IPS-18c (cell line): ENCODE data around the gene ACTA2.

ENCODE experiments used
- H3K4me3 ChIP-seq: 2 replicates; pipeline ENCODE4 v1.7.0; 2013; ENCODE audit warnings: low read depth, mild to moderate bottlenecking, low read length, moderate library complexity; ENCODE audit not compliant: insufficient read depth
- H3K9me3 ChIP-seq: one replicate; pipeline ENCODE4 v1.6.1; 2013; ENCODE audit warnings: mild to moderate bottlenecking, low read length, moderate library complexity; ENCODE audit not compliant: control insufficient read depth, insufficient read depth

Gene ACTA2

DNA sequence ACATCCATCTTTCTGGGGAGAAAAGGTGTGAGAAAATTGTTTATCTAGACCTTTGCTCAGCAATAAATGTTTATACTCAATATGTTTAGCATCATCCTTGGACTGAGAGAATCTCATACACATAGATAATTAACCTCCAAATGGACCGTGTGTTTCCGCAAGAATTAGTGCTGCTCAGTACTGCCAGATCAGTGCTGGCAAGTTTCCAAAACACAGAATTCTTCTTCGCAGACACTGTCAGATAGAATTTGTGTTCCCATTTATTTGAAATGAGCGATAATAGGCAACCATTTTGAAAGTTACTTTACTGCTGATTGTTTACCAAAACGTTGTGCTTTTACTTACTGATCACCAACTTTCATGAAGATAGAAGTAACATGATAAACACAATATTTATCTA is 38.8 kb downstream of the ACTA2 start:
- Histone ChIP-seq H3K4me3 (no peak overlapping the region), H3K9me3 (no peaks in the 10 kb centered on the region)

DNA sequence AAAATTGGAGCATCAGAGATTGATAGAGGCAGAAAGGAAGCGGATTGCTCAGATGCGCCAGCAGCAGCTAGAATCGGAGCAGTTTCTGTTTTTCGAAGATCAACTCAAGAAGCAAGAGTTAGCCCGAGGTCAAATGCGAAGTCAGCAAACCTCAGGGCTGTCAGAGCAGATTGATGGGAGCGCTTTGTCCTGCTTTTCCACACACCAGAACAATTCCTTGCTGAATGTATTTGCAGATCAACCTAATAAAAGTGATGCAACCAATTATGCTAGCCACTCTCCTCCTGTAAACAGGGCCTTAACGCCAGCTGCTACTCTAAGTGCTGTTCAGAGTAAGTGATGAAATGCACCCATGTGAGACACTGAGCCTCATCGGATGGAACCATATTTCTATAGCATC is 39.4 kb downstream of the ACTA2 start:
- Histone ChIP-seq H3K4me3 (no peak overlapping the region), H3K9me3 (no peaks in the 10 kb centered on the region)

DNA sequence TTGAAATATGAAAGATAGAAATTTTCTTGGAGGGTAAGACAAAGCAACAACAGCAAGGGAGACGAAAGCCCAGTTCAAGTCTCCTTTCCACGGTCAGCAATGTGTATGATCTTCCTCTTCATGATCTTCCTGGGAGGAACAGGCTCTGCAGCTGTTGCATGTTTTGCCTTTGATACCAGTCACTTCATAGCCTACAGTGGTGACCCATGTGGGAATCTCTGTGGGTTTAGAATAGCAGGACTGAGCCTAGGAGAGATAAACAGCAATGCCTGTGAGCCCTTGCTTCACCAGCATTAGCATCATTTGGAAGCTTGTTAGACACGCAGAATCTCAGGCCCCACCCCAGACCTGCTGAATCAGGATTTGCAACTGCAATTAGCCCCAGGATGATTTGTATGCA is 40.7 kb downstream of the ACTA2 start:
- Histone ChIP-seq H3K4me3 (no peak overlapping the region), H3K9me3 (no peaks in the 10 kb centered on the region)

DNA sequence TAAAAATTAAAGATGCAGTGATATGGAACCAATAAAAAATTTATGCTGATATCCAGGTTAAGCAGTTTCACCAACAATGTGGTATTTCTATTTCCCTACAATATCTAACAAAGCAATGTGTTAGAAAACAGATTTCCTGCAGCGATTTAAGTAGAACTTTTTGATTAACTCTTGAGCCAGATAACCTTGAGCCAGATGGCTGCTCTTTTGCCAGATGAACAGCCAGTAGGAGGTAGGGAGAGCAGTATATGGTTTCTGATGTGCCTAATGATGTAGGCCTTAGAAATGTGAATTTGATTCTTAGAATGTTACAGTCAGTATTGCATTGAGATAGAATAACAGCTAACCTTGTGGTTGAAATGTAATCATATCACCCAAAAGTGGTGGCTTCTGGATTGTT is 41.5 kb downstream of the ACTA2 start:
- Histone ChIP-seq H3K9me3 (no peaks in the 10 kb centered on the region), H3K4me3 (no peak overlapping the region)

DNA sequence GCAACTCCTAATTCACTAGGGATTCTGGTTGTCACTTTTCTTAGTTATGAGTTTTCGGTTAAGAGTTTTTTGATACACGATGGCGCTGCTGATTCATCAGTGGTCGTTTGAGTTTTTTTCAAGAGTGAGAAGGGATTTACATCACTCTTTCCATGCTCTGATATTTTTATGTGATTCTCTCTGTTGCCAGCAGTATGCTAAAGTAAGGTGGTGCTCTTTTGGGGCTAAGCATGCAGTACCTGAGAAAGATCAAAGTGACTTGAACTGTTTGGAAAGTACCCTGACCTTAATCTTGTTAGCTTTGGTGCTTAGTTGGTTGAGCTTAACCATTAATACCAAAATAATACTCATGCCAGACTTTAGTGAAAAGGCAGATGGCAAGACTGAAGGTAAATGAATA is 44.4 kb downstream of the ACTA2 start:
- no peak overlapping the region for H3K4me3 ChIP-seq
- H3K9me3 ChIP-seq = no peaks in the 10 kb centered on the region

DNA sequence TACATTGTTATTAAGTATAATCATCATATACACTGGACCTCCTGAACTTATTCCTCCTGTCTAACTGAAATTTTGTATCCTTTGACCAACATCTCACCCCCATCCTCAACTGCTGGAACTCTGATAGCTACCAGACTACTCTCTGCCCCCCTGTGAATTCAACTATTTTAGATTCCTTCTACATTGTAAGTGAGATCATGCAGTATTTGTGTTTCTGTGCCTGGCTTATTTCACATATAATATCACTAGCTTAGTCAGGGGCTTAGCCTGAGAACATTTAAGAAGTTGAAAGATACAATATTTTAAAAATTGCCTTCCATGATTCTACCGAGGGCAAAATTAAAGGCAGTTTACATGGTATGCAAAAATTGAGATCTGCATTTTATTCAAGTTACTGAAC is 45.7 kb downstream of the ACTA2 start:
- no peaks in the 10 kb centered on the region for H3K9me3 ChIP-seq

DNA sequence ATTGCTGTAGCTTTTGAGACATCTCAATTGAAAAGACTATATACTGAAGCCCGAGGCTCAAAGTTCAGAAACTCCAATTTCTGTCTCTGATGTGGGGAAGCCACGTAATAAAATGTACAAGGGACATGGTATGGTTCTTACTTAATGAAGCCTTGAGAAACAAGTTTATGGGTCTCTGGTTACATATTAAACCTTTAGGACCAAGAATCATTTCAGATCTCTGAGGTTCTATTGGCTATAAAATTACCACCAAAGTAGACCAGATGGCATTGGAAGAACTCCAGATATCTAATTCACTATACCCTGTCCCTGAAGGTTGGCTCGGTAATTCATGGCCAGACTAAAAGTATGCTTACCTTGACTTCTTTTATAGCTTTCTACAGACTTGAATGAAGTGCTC is 48.9 kb downstream of the ACTA2 start:
- Histone ChIP-seq H3K9me3 (no peaks in the 10 kb centered on the region), H3K4me3 (no peak overlapping the region)

More for the DNA sequence above, 45.7 kb downstream of the ACTA2 start:
- H3K4me3 ChIP-seq = no peak overlapping the region

DNA sequence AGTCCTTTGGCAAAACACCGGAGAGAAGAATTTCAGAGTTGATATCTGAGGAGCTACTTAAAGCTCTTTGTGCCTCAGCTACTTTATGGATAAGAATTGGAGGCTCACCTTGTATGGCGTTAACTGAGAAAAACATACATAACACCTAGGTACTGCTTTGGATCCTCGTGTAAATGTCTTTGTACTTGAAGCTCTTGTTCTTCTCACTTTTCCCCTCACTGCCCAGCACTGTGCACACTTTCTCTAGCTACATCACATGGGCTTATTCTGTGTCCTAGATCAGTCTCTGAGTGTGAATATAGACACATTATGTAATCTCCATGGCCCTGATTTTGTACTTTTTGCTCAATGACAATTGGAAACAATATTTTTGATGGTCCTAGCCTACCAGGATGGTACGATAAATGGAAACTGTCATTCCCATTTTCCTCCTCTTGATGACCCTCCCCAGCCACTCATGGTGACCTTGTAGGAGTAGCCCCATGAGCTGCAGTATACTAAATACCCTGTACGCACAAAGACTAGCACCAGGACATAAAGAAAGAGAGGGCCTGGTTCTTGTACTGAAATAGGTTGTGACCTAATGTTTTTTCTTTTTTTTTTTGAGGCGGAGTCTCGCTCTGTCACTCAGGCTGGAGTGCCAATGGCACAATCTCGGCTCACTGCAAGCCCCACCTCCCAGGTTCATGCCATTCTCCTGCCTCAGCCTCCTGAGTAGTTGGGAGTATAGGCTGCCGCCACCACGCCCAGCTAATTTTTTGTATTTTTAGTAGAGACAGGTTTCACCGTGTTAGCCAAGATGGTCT is 50.4 kb downstream of the ACTA2 start:
- Histone ChIP-seq H3K9me3 (no peaks in the 10 kb centered on the region), H3K4me3 (no peak overlapping the region)

DNA sequence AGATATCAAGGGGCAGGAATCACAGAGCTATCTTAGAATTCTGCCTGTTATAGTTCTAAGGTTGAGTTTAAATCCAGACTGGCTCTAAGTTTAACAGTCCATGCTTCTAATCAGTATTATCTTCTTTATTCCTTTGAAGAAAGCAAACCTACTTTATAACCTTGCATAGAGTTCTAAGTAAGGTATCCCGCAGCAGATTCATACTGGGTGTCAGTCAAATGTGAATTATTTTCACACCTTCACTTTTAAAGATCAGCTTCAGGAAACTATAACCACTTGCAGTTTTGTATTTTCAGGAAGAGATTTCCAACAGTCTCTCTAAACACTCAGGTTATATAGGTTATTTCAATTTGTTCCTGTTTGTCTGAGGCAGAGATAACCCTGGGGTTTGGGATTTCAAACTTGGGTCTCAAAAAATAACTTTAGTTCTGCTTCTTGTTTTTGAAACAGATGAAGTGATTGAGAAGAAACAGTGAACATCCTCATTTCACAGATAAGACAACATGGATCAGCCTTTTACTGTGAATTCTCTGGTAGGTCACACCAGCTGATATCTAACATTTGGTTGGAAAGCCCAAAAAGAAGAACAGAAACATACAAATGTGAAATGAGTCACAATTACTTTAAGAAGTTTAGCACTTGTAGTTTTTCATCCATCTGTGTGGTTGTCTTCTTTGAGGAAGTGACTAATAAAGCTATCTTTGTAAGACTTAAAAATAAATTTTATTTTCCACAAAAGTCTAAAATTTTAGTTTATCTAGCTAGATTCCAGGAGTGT is 51.2 kb downstream of the ACTA2 start:
- no peaks in the 10 kb centered on the region for H3K9me3 ChIP-seq
- H3K4me3 ChIP-seq = no peak overlapping the region

DNA sequence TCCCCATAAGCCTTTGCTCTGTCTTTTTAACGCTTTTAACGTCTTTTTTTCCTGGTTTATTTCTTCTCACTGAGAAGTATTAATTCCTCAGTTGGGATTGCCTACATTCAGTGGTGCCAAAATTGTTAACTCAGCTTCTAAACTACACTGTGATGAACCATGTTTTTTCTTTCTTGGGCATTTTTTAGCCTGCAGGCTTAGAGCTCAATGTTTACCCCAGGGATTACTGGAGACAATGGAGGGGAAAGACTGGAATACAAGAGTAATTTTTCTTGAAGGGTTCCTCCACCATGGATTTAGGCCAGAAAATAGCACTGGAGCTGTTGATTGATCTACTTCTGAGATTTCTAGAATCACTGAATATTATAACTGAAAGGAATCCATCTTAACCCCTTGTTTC is 52.7 kb downstream of the ACTA2 start:
- H3K4me3 ChIP-seq = no peak overlapping the region
- H3K9me3 ChIP-seq = no peaks in the 10 kb centered on the region

DNA sequence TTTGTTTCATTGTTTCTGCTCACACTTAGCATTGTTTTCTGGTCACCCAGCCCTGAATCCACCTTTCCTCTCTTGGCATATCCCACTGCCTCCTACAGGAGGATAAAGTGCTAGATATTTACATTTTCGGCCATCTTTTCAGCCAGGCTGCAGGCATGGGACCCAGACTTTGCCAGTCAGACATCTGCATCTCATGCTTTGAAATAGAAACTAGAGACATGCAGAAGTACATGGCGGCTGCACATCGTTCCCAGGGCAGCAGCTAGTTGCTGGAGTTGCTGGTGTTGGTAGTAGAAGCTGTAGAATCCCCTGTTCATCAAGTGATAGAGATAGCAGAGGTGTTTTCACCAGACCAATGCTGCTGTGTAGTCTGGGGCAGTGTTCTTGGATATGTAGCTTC is 53.8 kb downstream of the ACTA2 start:
- no peaks in the 10 kb centered on the region for H3K9me3 ChIP-seq
- H3K4me3 ChIP-seq = no peak overlapping the region

DNA sequence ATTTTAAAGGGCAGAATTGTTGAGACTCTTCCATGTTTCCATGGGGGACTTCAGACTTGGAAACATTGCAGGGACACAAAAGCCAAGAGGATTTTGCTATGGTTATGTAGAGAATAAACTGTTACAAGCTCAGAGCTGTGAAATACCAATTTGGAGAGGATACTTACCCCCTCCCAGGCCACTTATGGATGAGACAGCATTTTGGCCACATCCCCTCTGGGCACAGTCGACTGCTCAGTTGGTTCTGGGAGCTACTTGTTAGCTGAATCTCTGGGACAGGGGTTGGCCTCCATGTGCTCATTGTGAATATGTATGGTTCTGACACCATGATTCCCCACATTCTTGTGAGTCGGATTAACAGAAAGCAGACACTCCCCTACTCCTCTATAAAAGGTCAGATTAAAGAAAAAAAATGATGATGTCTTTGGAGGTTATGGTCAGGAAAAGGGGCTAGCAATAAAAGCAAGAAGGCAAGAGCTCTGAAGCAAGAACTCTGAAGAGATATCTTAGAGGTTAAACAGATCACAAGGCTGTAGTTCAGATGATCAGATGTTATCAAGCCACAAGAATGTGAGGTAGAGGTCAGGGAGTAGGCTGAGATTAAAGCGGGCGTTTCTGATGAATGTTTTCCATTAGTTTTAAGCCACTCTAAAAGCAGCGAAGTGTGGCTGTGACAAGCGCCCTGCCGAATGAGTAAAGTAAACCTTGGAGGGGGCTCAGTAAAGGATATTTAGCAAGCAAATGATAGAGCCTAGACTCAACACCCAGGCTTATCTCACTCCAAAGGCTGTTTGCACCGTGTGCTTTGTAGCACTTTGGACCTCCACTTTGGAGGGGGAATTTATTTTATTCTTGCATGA is 55.3 kb downstream of the ACTA2 start:
- no peak overlapping the region for H3K4me3 ChIP-seq
- H3K9me3 ChIP-seq = no peaks in the 10 kb centered on the region

DNA sequence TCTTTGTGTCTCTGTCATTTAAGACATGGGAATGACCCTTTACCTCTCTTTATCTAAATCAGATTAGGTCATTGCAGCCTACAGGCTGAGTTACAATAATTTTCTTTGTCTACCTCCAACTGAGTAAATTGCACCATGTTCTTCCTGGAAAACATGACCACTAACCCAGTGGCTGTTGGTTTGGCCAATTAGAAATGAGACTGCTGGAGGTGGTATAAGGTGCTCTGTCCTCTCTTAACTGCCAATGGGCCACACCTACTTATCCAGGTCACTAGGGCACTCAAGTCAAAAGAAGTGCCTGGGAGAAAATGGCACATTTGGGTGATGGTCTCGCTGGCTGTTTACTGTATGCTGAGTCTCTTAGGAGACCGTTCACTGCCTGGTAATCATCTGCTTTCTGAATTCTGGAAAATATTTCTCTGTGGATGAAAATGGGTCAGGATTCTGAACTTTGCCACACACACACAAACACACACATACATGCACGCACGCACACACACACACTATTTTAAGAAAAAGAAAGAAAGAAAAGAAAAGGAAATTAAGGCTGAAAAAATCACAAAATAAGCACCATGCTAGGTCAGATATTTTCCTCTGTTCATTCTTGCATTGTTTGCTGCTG is 56.1 kb downstream of the ACTA2 start:
- no peak overlapping the region for H3K4me3 ChIP-seq
- H3K9me3 ChIP-seq = no peaks in the 10 kb centered on the region

DNA sequence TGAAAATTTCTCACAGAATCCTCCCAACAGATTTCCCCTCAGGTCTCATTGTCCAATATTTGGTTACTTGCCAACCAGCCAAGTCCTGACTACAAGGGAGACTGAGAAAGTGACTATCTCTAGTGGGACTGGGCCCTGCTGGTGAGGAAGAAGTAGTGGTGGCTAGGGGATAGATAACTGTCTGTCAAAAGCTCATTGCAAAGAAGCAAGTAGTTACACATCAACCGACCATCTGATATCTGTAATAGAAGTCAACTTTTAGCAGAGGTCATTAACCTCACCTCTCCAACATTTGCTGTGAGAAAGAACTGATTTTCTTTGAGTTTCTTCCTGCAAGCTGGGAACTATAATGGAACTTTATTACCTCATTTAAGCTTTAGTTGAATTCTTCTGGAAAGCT is 57.3 kb downstream of the ACTA2 start:
- H3K4me3 ChIP-seq = no peak overlapping the region
- no peaks in the 10 kb centered on the region for H3K9me3 ChIP-seq

DNA sequence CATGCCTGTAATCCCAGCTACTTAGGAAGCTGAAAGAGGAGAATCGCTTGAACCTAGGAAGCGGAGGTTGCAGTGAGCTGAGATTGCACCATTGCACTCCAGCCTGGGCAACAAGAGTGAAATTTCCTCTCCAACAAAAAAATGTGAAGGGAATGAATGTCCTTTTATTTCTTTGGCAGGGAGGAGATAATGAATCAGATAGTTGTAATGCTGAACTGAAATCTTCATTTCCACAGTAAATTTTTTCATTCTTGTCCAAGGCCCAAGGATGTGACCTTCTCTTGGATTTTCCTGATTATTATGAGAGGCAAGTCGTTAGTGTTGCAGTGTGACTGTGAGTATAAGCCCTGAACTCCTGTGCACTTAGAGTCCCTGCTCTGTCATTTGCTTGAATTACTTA is 59.0 kb downstream of the ACTA2 start:
- no peak overlapping the region for H3K4me3 ChIP-seq
- no peaks in the 10 kb centered on the region for H3K9me3 ChIP-seq

DNA sequence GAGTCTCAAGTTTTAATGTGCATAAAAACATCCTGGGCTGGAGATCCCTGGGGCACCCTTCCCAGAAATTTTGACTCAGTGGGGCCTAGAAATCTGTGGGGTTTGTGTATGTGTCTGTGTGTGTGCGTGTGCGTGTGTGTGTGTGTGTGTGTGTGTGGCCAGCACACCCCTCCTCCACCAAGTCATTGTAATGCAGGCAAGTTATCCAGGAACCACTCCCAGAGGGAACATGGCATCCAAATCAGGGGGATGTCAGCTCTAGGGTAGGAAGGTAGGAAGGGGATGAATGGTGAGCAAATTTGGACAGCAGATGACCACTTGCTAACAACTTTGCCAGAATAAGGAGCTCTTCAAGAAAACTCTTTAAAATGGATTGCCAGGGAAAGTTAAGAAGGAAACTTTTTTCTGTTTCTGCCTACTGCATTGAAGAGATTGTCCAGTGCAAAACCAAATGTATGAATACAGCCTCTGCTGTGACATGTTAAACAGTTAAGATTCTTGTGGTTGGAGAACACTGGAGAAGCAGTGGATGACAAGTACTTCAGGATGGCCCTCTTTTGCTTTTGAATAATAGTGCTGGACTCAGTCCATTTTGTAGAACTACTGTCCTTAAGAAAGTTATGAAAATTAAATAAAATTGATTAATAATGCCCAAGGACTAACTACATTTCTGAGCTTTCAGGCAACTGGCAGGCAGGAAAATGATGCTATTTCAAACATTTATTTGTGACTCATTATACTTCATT is 60.2 kb downstream of the ACTA2 start:
- Histone ChIP-seq H3K4me3 (no peak overlapping the region), H3K9me3 (no peaks in the 10 kb centered on the region)
